Thoracic aorta (tissue), 2 donors: ENCODE results near the gene PJVK. TPM values are rescaled to one million over a fixed set of nuclear protein-coding genes. Genes with fewer than 3 reads are reported as not detected.
A peak's percentile ranks its signal among the peaks of the same experiment; 100 is the strongest.
"Not testable (repeated sequence)": the region's sequence is repeated elsewhere in the genome, so short reads cannot be mapped to it uniquely, and the experiment has no call there.

ENCODE experiments used
- ATAC-seq: fragments of 150-250 bp; one replicate; pipeline ENCODE4 v1.8.0; 2017; ENCODE audit warnings: low read depth; ENCODE audit not compliant: insufficient number of reproducible peaks, low FRiP score
- DNase-seq: peaks from one replicate; pipeline ENCODE4 v3.0.0-alpha.2; 2020; ENCODE audit warnings: low spot score
- H3K27ac ChIP-seq, 2 donors: fragments of 200-600 bp; sonication (generic); 1 replicate in 1 of 2; 2 replicates in 1 of 2; pipeline ENCODE4 v1.5.1; 2016; ENCODE audit warnings: mild to moderate bottlenecking in 2 of 2, moderate library complexity in 2 of 2
- H3K27me3 ChIP-seq: fragments of 200-600 bp; sonication (generic); replicated peaks from 2 replicates; pipeline ENCODE4 v1.6.0; 2016; ENCODE audit warnings: mild to moderate bottlenecking; ENCODE audit not compliant: insufficient read depth
- H3K36me3 ChIP-seq: fragments of 200-600 bp; sonication (generic); one replicate; pipeline ENCODE4 v1.5.1; 2016
- H3K4me1 ChIP-seq, 2 donors: fragments of 200-600 bp; sonication (generic); 1 replicate in 1 of 2; 2 replicates in 1 of 2; pipeline versions ENCODE4 v1.5.1 to v1.6.0; 2016; ENCODE audit warnings: low read depth in 2 of 2, mild to moderate bottlenecking in 1 of 2; ENCODE audit not compliant: control insufficient read depth in 1 of 2
- H3K4me3 ChIP-seq: fragments of 200-600 bp; sonication (generic); 2 replicates; pipeline ENCODE4 v1.5.1; 2016; ENCODE audit warnings: mild to moderate bottlenecking
- H3K9me3 ChIP-seq: fragments of 200-600 bp; sonication (generic); 2 replicates; pipeline ENCODE4 v1.5.1; 2016
- CTCF ChIP-seq: fragments of 200-600 bp; sonication (generic); IDR thresholded peaks from one replicate; pipeline ENCODE4 v1.5.1; 2019; ENCODE audit warnings: antibody characterized with exemption
- total RNA-seq, 2 donors: library from RNA; depleted of rRNA; stranded (reverse); fragments of >200 nt; gene quantifications; one replicate each; pipeline versions ENCODE4 v1.1.0 to v1.2.3, GENCODE V29; 2016

PJVK gene
- total RNA-seq, 2 donors from 2014 or later = 1.8 TPM

GRCh38 chr2:178412047-178412446, 39.1 kb upstream of the PJVK start:
- peaks cover 5 to 12% of the 10 kb centered on the region in 2 donors for H3K4me1 ChIP-seq
- no peak overlapping the region for H3K27ac ChIP-seq
- no peak overlapping the region for H3K4me3 ChIP-seq
- H3K36me3 ChIP-seq = no peaks in the 10 kb centered on the region
- no peaks in the 10 kb centered on the region for H3K27me3 ChIP-seq
- no peak for TF ChIP-seq CTCF
- no peaks in the 10 kb centered on the region for H3K9me3 ChIP-seq
- ATAC-seq = no peak
- DNase-seq = no peak

- not testable (repeated sequence) for H3K27me3 ChIP-seq, ATAC-seq
These were observed 38.7 kb upstream of the PJVK start for GRCh38 chr2:178412453-178412852.

GRCh38 chr2:178413472-178414265, 37.5 kb upstream of the PJVK start:
- Histone ChIP-seq H3K9me3 (no peaks in the 10 kb centered on the region), H3K4me1 (peaks cover 5 to 12% of the 10 kb centered on the region in 2 donors), H3K36me3 (no peaks in the 10 kb centered on the region), H3K27me3 (no peaks in the 10 kb centered on the region), H3K4me3 (peak overlapping the region; percentile 91), H3K27ac (peak overlapping the region; percentile 96 to 97)
- no peak for TF ChIP-seq CTCF
- peak; percentile 25 for DNase-seq
- ATAC-seq = peak; percentile 77

More at GRCh38 chr2:178412453-178412852, 38.7 kb upstream of the PJVK start:
- not testable (repeated sequence) for H3K4me3 ChIP-seq, H3K36me3 ChIP-seq, DNase-seq, H3K27ac ChIP-seq, H3K9me3 ChIP-seq
- H3K4me1 ChIP-seq = peaks cover 5 to 12% of the 10 kb centered on the region in 2 donors

GRCh38 chr2:178414266-178415247, 36.6 kb upstream of the PJVK start:
- no peaks in the 10 kb centered on the region for H3K27me3 ChIP-seq
- ATAC-seq = peak; percentile 95
- peak; percentile 70 for DNase-seq
- TF ChIP-seq CTCF = peak; percentile 86
- H3K4me3 ChIP-seq = peak overlapping the region; percentile 91
- no peaks in the 10 kb centered on the region for H3K9me3 ChIP-seq
- no peaks in the 10 kb centered on the region for H3K36me3 ChIP-seq
- peak overlapping the region; percentile 96 to 97 for H3K27ac ChIP-seq
- peaks cover 5 to 12% of the 10 kb centered on the region in 2 donors for H3K4me1 ChIP-seq

- H3K36me3 ChIP-seq = no peaks in the 10 kb centered on the region
- no peak for ATAC-seq
- H3K4me1 ChIP-seq = peaks cover 5 to 12% of the 10 kb centered on the region in 2 donors
- H3K4me3 ChIP-seq = no peak overlapping the region
- no peak overlapping the region for H3K27ac ChIP-seq
- TF ChIP-seq CTCF = no peak
- no peaks in the 10 kb centered on the region for H3K9me3 ChIP-seq
- no peaks in the 10 kb centered on the region for H3K27me3 ChIP-seq
- no peak for DNase-seq
These were observed 35.2 kb upstream of the PJVK start for GRCh38 chr2:178415979-178416378.
